OCI-LY1 (cell line): ENCODE results near the gene MRC2.

ENCODE experiments used
- CTCF ChIP-seq: fragments of 200-600 bp; sonication (generic), shearing (Covaris generic); IDR thresholded peaks from 2 replicates; pipeline ENCODE4 v1.5.1; 2017; ENCODE audit warnings: mild to moderate bottlenecking, antibody characterized with exemption, low read length, moderate library complexity, mixed read lengths
- EZH2 ChIP-seq: fragments of 200-600 bp; sonication (generic), shearing (Covaris generic); IDR thresholded peaks from 2 replicates; pipeline ENCODE4 v1.8.0; 2017; ENCODE audit warnings: borderline replicate concordance, mixed run types, mild to moderate bottlenecking, antibody characterized with exemption, low read length, moderate library complexity, mixed read lengths

DNA sequence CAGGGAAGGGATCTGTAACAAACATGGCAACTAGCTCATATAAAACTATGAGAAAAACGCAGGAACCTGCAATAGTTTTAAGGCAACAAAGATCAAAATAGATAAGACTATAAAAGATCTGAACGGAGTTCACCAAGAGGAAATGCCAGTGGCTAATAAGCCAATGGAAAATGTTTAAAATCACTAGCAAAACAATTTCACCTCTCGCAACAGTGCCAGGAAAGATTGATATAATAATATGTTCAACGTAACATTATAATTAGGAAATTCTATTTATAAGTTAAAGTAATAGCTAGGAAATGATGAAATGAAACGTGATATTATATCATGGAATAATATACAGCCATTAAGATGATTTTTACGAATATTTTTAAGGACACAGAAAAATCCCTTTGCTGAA lies 16.0 kb downstream of the MRC2 start:
- TF ChIP-seq CTCF (no peak), EZH2 (no peak)
